ENCODE measurements around the gene KIF13A. TPM values are rescaled to one million over a fixed set of nuclear protein-coding genes. Genes with fewer than 3 reads are reported as not detected.

Gene KIF13A
- total and polyA plus RNA-seq, 10 of the 15 experiments (the other 5 are each of a cell fraction or from before 2014, with no cell fraction given), result 0.02 to 0.26 (median 0.13) TPM; not detected in 2

DNA sequence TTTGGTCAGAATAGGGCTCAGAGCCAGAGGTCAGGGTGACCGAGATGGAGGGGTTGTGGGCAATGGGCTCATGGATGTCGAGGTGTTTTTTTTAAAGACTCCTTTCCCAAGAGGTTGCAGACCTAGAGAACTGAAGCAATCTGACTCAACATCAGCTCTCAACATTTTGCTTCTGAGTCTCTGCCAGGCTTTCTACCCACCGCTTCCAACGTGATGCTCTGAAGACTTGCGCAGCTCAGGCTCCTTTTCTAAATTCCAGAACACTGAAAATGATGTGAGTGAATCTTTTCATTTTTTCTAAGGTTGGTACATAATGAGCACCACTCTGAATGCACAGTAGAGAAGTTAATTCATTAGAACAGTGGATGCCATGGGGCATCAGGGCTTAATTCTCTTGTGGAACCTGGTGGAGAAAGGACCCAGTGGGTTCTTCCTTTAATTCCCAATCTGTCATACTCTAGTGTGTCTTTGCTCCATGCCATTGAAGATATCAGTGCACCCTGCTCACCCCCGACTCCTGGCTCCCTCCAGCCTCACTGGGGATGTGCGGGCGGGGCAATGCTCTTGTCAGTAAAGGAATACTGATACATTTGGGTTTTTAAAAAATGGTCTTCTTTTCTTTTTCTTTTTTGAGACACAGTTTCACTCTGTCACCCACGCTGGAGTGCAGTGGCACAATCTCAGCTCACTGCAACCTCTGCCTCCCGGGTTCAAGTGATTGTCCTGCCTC is 17.0 kb upstream of the KIF13A start:
- POLR2A ChIA-PET, result interaction anchor here (0.6 kb wide), 1 partner anchor 279 kb away, joined by 3 read pairs; no protein-coding TSS in a partner anchor
- H3K36me3 ChIP-seq (ENCODE audit: control insufficient read depth in 2 of 2, insufficient read depth in 2 of 2, low read length in 1 of 2), result no peaks in the 10 kb centered on the region
- SMC1A ChIA-PET (ENCODE audit: uncharacterized antibody, unreplicated experiment), result interaction anchor here (0.7 kb wide), 1 partner anchor 278 kb away, joined by 3 read pairs; no protein-coding TSS in a partner anchor
- CTCF ChIA-PET, result no interaction called here
- no peak overlapping the region for H3K4me3 ChIP-seq
- H3K4me2 ChIP-seq (ENCODE audit: control insufficient read depth, insufficient read depth), result no peak overlapping the region
- no peak overlapping the region for H3K9ac ChIP-seq (ENCODE audit: control insufficient read depth, insufficient read depth, low read length)
- 60% methylated on average over 10 of the region's 10 CpGs for WGBS (ENCODE audit: insufficient coverage, insufficient replicate concordance, low lambda C conversion rate, missing lambda C conversion rate)
- H3K27ac ChIP-seq (ENCODE audit: control insufficient read depth, insufficient read depth), result no peak overlapping the region
- RAD21 ChIA-PET (ENCODE audit: unreplicated experiment), result no interaction called here
- H3K79me2 ChIP-seq (ENCODE audit: control insufficient read depth, insufficient read depth, low read length), result no peaks in the 10 kb centered on the region
- H4K20me1 ChIP-seq (ENCODE audit: control insufficient read depth, insufficient read depth), result no peaks in the 10 kb centered on the region
- ATAC-seq (no peak), FAIRE-seq (no peak), DNase-seq (ENCODE audit: low read depth, low spot score) (no peak)
- no peaks in the 10 kb centered on the region for H3K9me3 ChIP-seq (replicated peaks; ENCODE audit: control insufficient read depth, insufficient read depth, low read length)
- no peaks in the 10 kb centered on the region; a peak in 1 of 4 replicates for H3K27me3 ChIP-seq (replicated peaks in 1 of 2; ENCODE audit: control insufficient read depth in 2 of 2, insufficient read depth in 2 of 2, low read length in 1 of 2)
- BruUV-seq (replicated peaks), result no TSS peak
- TF ChIP-seq, protein P1, sequence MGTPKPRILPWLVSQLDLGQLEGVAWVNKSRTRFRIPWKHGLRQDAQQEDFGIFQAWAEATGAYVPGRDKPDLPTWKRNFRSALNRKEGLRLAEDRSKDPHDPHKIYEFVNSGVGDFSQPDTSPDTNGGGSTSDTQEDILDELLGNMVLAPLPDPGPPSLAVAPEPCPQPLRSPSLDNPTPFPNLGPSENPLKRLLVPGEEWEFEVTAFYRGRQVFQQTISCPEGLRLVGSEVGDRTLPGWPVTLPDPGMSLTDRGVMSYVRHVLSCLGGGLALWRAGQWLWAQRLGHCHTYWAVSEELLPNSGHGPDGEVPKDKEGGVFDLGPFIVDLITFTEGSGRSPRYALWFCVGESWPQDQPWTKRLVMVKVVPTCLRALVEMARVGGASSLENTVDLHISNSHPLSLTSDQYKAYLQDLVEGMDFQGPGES (IDR thresholded peaks at IDR 0.05), result no peak
- TF ChIP-seq LARP7 (IDR thresholded peaks at IDR 0.05) (no peak), RFX5 (IDR thresholded peaks at IDR 0.05; ENCODE audit: low read depth, low read length) (no peak), CBX5 (IDR thresholded peaks at IDR 0.05; ENCODE audit: low read depth) (no peak), MTA2 (IDR thresholded peaks at IDR 0.05; ENCODE audit: low read depth) (no peak), IKZF1 (conservative IDR thresholded peaks at IDR 0.05) (no peak), SRF (IDR thresholded peaks at IDR 0.05; ENCODE audit: low read depth in 2 of 2, low read length in 2 of 2) (no peak), NFYB (IDR thresholded peaks at IDR 0.05; ENCODE audit: insufficient read depth, low read depth, low read length) (no peak), EGR1 (IDR thresholded peaks at IDR 0.05; ENCODE audit: borderline replicate concordance in 1 of 2, low read depth in 2 of 2, low read length in 2 of 2) (no peak), SUPT20H (IDR thresholded peaks at IDR 0.05; ENCODE audit: borderline replicate concordance, control insufficient read depth, low read depth, low read length) (no peak), EED (IDR thresholded peaks at IDR 0.05; ENCODE audit: low read depth) (no peak), RAD51 (IDR thresholded peaks at IDR 0.05) (no peak)
- TF ChIP-seq, protein P2, sequence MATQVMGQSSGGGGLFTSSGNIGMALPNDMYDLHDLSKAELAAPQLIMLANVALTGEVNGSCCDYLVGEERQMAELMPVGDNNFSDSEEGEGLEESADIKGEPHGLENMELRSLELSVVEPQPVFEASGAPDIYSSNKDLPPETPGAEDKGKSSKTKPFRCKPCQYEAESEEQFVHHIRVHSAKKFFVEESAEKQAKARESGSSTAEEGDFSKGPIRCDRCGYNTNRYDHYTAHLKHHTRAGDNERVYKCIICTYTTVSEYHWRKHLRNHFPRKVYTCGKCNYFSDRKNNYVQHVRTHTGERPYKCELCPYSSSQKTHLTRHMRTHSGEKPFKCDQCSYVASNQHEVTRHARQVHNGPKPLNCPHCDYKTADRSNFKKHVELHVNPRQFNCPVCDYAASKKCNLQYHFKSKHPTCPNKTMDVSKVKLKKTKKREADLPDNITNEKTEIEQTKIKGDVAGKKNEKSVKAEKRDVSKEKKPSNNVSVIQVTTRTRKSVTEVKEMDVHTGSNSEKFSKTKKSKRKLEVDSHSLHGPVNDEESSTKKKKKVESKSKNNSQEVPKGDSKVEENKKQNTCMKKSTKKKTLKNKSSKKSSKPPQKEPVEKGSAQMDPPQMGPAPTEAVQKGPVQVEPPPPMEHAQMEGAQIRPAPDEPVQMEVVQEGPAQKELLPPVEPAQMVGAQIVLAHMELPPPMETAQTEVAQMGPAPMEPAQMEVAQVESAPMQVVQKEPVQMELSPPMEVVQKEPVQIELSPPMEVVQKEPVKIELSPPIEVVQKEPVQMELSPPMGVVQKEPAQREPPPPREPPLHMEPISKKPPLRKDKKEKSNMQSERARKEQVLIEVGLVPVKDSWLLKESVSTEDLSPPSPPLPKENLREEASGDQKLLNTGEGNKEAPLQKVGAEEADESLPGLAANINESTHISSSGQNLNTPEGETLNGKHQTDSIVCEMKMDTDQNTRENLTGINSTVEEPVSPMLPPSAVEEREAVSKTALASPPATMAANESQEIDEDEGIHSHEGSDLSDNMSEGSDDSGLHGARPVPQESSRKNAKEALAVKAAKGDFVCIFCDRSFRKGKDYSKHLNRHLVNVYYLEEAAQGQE (IDR thresholded peaks at IDR 0.05; ENCODE audit: low read depth, low read length), result no peak
- intact Hi-C loops (cut with micrococcal nuclease; ENCODE audit: unreplicated experiment), result no loop called here
- in situ Hi-C loops (cut with MboI), result no loop called here
- H2AFZ ChIP-seq (ENCODE audit: control insufficient read depth, low read depth, low read length), result no peak overlapping the region
- no peaks in the 10 kb centered on the region; the same call in 1 of the 2 replicates for H3K4me1 ChIP-seq (ENCODE audit: control insufficient read depth, insufficient read depth, low read length)

Data from GM12878 (cell line).